ENCODE results near the gene SLC17A5. TPM values are rescaled to one million over a fixed set of nuclear protein-coding genes. Genes with fewer than 3 reads are reported as not detected.

The SLC17A5 gene
- total RNA-seq, 1 donor from 2014 or later, result 13.7 TPM

DNA sequence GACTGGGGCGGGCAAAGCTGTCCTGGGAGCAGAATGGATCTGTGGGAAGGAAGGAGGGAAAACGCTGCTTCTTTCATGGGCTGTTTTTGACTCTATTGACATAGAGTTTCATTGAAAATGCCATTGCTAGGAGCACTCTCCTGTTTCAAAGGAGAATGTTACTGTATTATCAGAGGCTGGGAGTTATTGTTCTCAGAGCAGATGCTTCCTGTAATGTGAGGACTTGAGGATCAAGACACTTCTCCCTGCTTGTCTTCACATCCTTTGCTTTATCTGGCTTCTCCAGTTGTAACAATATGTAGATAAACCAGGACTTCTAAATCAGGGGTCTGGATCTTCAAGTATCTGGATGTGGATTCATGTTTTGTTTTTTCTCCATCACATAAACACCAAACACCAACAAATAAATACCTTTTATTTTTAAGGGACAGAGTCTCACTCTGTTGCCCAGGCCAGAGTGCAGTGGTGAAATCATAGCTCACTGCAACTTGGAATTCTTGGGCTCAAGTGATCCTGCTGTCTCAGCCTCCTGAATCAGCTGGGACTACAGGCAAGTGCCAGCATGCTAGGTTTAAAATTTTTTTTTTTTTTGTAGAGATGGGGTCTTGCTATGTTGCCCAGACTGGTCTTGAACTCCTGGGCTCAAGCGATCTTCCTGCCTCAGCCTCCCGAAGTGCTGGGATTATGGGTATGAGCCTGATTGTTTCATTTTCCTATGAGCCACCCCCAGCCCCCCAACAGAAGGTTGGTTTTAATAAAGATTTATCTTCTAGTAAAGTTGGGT, 46.1 kb upstream of the SLC17A5 start:
- H3K27ac ChIP-seq, result no peak overlapping the region
- H3K9me3 ChIP-seq (ENCODE audit: low read depth), result no peaks in the 10 kb centered on the region
- H3K4me3 ChIP-seq, result no peak overlapping the region
- H4K20me1 ChIP-seq (ENCODE audit: low read depth), result no peaks in the 10 kb centered on the region
- no peak overlapping the region for H2AFZ ChIP-seq (replicated peaks)
- no peak for DNase-seq (ENCODE audit: low spot score)
- peaks cover 10% of the 10 kb centered on the region for H3K4me1 Mint-ChIP-seq
- TF ChIP-seq EZH2 (IDR thresholded peaks at IDR 0.05) (no peak), EZH2phosphoT487 (IDR thresholded peaks at IDR 0.05) (no peak)
- TF ChIP-seq, protein P1, sequence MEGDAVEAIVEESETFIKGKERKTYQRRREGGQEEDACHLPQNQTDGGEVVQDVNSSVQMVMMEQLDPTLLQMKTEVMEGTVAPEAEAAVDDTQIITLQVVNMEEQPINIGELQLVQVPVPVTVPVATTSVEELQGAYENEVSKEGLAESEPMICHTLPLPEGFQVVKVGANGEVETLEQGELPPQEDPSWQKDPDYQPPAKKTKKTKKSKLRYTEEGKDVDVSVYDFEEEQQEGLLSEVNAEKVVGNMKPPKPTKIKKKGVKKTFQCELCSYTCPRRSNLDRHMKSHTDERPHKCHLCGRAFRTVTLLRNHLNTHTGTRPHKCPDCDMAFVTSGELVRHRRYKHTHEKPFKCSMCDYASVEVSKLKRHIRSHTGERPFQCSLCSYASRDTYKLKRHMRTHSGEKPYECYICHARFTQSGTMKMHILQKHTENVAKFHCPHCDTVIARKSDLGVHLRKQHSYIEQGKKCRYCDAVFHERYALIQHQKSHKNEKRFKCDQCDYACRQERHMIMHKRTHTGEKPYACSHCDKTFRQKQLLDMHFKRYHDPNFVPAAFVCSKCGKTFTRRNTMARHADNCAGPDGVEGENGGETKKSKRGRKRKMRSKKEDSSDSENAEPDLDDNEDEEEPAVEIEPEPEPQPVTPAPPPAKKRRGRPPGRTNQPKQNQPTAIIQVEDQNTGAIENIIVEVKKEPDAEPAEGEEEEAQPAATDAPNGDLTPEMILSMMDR (IDR thresholded peaks at IDR 0.05), result no peak
- peaks cover 20% of the 10 kb centered on the region for H3K27me3 ChIP-seq
- no peaks in the 10 kb centered on the region for H3K4me1 ChIP-seq
- H3K4me3 Mint-ChIP-seq, result no peak overlapping the region
- peaks cover 5% of the 10 kb centered on the region for H3K27me3 Mint-ChIP-seq (ENCODE audit: insufficient read depth, low read depth)
- H3K36me3 ChIP-seq, result no peaks in the 10 kb centered on the region
- no peak overlapping the region for H3K27ac Mint-ChIP-seq
- H3K9me3 Mint-ChIP-seq, result no peaks in the 10 kb centered on the region
- H3F3A ChIP-seq (ENCODE audit: low read depth), result no peaks in the 10 kb centered on the region
- H3K9ac ChIP-seq, result no peak overlapping the region
- H3K79me2 ChIP-seq (ENCODE audit: low read depth), result no peaks in the 10 kb centered on the region
- H3K4me2 ChIP-seq, result no peak overlapping the region
- H3K36me3 Mint-ChIP-seq, result no peaks in the 10 kb centered on the region

DNA sequence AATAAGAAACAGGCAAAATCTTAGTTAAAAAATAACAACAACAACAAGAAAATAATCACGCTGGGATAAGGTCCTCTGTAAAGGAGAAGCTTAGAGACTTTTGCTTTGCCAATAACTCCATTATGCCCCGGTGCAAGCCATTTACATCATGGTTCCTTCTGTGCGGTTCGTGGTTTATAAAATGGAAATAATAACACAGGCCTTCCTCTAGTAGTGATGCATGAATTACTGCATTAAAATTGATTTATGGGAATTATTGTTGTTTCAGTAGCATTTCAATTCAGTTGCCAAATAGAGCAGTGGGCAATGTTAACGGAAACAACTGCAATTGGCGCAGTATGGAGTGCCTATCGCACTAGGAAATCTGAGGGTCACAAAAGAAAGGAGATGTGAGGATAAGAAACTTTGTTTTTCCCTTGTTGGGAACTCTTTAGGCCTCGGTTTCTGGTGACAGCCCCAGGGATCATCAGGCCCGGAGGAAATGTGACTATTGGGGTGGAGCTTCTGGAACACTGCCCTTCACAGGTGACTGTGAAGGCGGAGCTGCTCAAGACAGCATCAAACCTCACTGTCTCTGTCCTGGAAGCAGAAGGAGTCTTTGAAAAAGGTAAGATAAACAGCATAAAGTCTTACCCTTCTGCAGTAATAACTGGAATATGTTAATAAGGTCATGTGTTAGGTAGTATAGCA, 43.3 kb upstream of the SLC17A5 start:
- H3K9me3 Mint-ChIP-seq, result peaks cover 5% of the 10 kb centered on the region
- no peaks in the 10 kb centered on the region for H3K79me2 ChIP-seq (ENCODE audit: low read depth)
- no peak for DNase-seq (ENCODE audit: low spot score)
- no peaks in the 10 kb centered on the region for H3K4me1 ChIP-seq
- peaks cover 29% of the 10 kb centered on the region for H3K27me3 ChIP-seq
- no peak overlapping the region for H3K4me3 Mint-ChIP-seq
- no peak overlapping the region for H3K4me3 ChIP-seq
- H3K36me3 ChIP-seq, result no peaks in the 10 kb centered on the region
- H3K27ac ChIP-seq, result no peak overlapping the region
- no peaks in the 10 kb centered on the region for H3K36me3 Mint-ChIP-seq
- no peak overlapping the region for H3K9ac ChIP-seq
- no peak for TF ChIP-seq EZH2phosphoT487 (IDR thresholded peaks at IDR 0.05)
- TF ChIP-seq, protein P1 (IDR thresholded peaks at IDR 0.05), result no peak
- no peak for TF ChIP-seq EZH2 (IDR thresholded peaks at IDR 0.05)
- no peaks in the 10 kb centered on the region for H3K9me3 ChIP-seq (ENCODE audit: low read depth)
- no peak overlapping the region for H3K27ac Mint-ChIP-seq
- H2AFZ ChIP-seq (replicated peaks), result no peak overlapping the region
- peaks cover 10% of the 10 kb centered on the region for H3K4me1 Mint-ChIP-seq
- peaks cover 9% of the 10 kb centered on the region for H3K27me3 Mint-ChIP-seq (ENCODE audit: insufficient read depth, low read depth)
- no peaks in the 10 kb centered on the region for H3F3A ChIP-seq (ENCODE audit: low read depth)
- no peak overlapping the region for H3K4me2 ChIP-seq
- H4K20me1 ChIP-seq (ENCODE audit: low read depth), result no peaks in the 10 kb centered on the region

DNA sequence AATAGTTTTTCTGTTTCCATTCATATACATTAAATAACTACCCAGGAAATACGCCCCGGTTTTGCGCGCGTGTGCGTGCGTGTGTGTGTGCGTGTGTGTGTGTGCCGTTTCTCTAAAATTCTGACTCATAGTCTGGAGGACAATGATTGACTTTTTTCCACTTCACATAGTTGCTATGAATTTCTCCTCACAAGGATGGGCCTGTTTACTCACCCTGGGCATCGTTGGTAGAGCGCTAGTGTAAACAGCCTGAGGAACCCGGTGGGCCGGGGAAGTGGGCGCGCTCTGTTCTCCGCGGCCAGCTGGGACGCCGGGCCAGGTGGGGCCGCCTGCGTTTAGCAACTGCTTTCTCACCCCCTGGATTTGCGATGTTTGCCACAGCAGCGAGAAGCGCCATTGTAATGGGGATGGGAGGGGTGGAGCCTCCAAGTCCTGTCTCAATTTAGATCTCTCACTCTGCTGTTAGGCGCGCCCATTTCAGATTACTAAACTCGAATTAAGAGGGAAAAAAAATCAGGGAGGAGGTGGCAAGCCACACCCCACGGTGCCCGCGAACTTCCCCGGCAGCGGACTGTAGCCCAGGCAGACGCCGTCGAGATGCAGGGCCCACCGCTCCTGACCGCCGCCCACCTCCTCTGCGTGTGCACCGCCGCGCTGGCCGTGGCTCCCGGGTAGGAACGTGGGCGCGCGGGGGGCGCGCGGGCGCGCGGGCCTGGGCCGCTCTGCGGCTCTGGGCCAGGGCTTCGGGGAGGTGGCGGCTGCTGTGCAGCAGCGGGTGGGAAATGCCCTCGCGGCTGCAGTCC, 42.0 kb upstream of the SLC17A5 start, which contains the start of gene CD109:
CD109 (plus strand) TSS at position 585 of the 803 bp plus-strand sequence; CDS start at position 598, 13 bp downstream.
- Mint-ChIP-seq H3K9me3 (peaks cover 5% of the 10 kb centered on the region), H3K36me3 (no peaks in the 10 kb centered on the region), H3K4me1 (peaks cover 10% of the 10 kb centered on the region), H3K27me3 (ENCODE audit: insufficient read depth, low read depth) (peaks cover 9% of the 10 kb centered on the region), H3K27ac (no peak within 1 kb of the TSS), H3K4me3 (peak within 1 kb of the TSS; percentile 83)
- no peaks in the 10 kb centered on the region for H3F3A ChIP-seq (ENCODE audit: low read depth)
- no peaks in the 10 kb centered on the region for H4K20me1 ChIP-seq (ENCODE audit: low read depth)
- no peaks in the 10 kb centered on the region for H3K9me3 ChIP-seq (ENCODE audit: low read depth)
- no peaks in the 10 kb centered on the region for H3K4me1 ChIP-seq
- H3K27ac ChIP-seq, result no peak within 1 kb of the TSS
- H3K9ac ChIP-seq, result no peak within 1 kb of the TSS
- H3K4me3 ChIP-seq, result peak within 1 kb of the TSS; percentile 55
- DNase-seq (ENCODE audit: low spot score), result peak; percentile 77
- H3K27me3 ChIP-seq, result peaks cover 29% of the 10 kb centered on the region
- TF ChIP-seq EZH2 (IDR thresholded peaks at IDR 0.05), result peak; percentile 36
- TF ChIP-seq, protein P1 (IDR thresholded peaks at IDR 0.05), result no peak
- no peaks in the 10 kb centered on the region for H3K36me3 ChIP-seq
- no peaks in the 10 kb centered on the region for H3K79me2 ChIP-seq (ENCODE audit: low read depth)
- peak within 1 kb of the TSS; percentile 95 for H2AFZ ChIP-seq (replicated peaks)
- H3K4me2 ChIP-seq, result peak within 1 kb of the TSS; percentile 83
